K562 (cell line): ENCODE results near the gene JPH4. TPM values are rescaled to one million over a fixed set of nuclear protein-coding genes. Genes with fewer than 3 reads are reported as not detected.

Experiments
- BHLHE40 ChIP-seq: IDR thresholded peaks from 2 replicates; pipeline ENCODE4 v1.6.1; 2011; ENCODE audit warnings: low read length, improper control_type of control experiment
- BRD4 ChIP-seq: fragments of 200-600 bp; sonication (generic); IDR thresholded peaks from 2 replicates; pipeline ENCODE4 v1.6.1; 2017; ENCODE audit warnings: inconsistent platforms
- CBX5 ChIP-seq: IDR thresholded peaks from 2 replicates; pipeline ENCODE4 v1.6.1; 2014; ENCODE audit warnings: low read depth, borderline replicate concordance
- CREB3L1 ChIP-seq: fragments of 450-650 bp; IDR thresholded peaks from 2 replicates; pipeline ENCODE4 v1.6.1; 2014; ENCODE audit warnings: low read depth, mild to moderate bottlenecking, moderate library complexity, borderline replicate concordance
- ELF1 ChIP-seq: fragments of 200-800 bp; sonication (Bioruptor generic); IDR thresholded peaks from 2 replicates; pipeline ENCODE4 v1.6.1; 2016; ENCODE audit warnings: missing genetic modification characterization, missing compliant biosample characterization
- MED1 ChIP-seq: sonication (generic); formaldehyde crosslinking; IDR thresholded peaks from 2 replicates; pipeline ENCODE4 v1.8.1; 2023; ENCODE audit warnings: missing genetic modification reagents, borderline replicate concordance
- NRF1 ChIP-seq, 2 experiments: fragments of 450-650 bp; IDR thresholded peaks in 1 of 2; conservative IDR thresholded peaks in 1 of 2; 2 replicates each; pipeline ENCODE4 v1.6.1; 2014; ENCODE audit warnings: mild to moderate bottlenecking in 2 of 2
- PATZ1 ChIP-seq: fragments of 250-450 bp; sonication (Bioruptor Pico); IDR thresholded peaks from 2 replicates; pipeline ENCODE4 v1.5.0; 2020; ENCODE audit warnings: mild to moderate bottlenecking, borderline replicate concordance
- PHTF2 ChIP-seq: fragments of 250-450 bp; sonication (Bioruptor Pico); IDR thresholded peaks from 2 replicates; pipeline ENCODE4 v1.5.0; 2021; ENCODE audit warnings: mild to moderate bottlenecking
- SMARCB1 ChIP-seq: IDR thresholded peaks from 2 replicates; pipeline ENCODE4 v1.6.1; 2011; ENCODE audit warnings: improper control_type of control experiment, low read depth; ENCODE audit not compliant: insufficient read length
- SOX6 ChIP-seq: fragments of 450-650 bp; IDR thresholded peaks from 2 replicates; pipeline ENCODE4 v1.6.1; 2014; ENCODE audit warnings: mild to moderate bottlenecking
- ZFPM2 ChIP-seq: fragments of 250-450 bp; sonication (Bioruptor Pico); IDR thresholded peaks from 2 replicates; pipeline ENCODE4 v1.5.1; 2022; ENCODE audit warnings: mild to moderate bottlenecking
- ZNF143 ChIP-seq: sonication (generic); formaldehyde crosslinking; IDR thresholded peaks from 2 replicates; pipeline ENCODE4 v1.9.0; 2022; ENCODE audit warnings: mild to moderate bottlenecking, missing genetic modification reagents
- ZNF165 ChIP-seq: fragments of 250-450 bp; sonication (Bioruptor Pico); IDR thresholded peaks from 2 replicates; pipeline ENCODE4 v1.4.0; 2020; ENCODE audit warnings: borderline replicate concordance
- ZNF217 ChIP-seq: sonication (generic); formaldehyde crosslinking; IDR thresholded peaks from 2 replicates; pipeline ENCODE4 v1.8.0; 2022; ENCODE audit warnings: mild to moderate bottlenecking, missing genetic modification reagents
- ZNF23 ChIP-seq: fragments of 250-450 bp; sonication (Bioruptor Pico); IDR thresholded peaks from 2 replicates; pipeline ENCODE4 v1.4.0; 2020; ENCODE audit warnings: mild to moderate bottlenecking
- ZNF280A ChIP-seq: fragments of 450-650 bp; IDR thresholded peaks from 2 replicates; pipeline ENCODE4 v1.6.1; 2018; ENCODE audit warnings: mild to moderate bottlenecking, low read depth; ENCODE audit not compliant: partially characterized antibody
- ZNF282 ChIP-seq: sonication (generic); formaldehyde crosslinking; IDR thresholded peaks from 2 replicates; pipeline ENCODE4 v1.8.1; 2023; ENCODE audit warnings: missing genetic modification reagents
- ZNF324 ChIP-seq: fragments of 250-450 bp; sonication (Bioruptor Pico); IDR thresholded peaks from 2 replicates; pipeline ENCODE4 v1.4.0; 2020; ENCODE audit warnings: mild to moderate bottlenecking
- ZNF583 ChIP-seq: fragments of 250-450 bp; sonication (Bioruptor Pico); IDR thresholded peaks from 2 replicates; pipeline ENCODE4 v1.4.0; 2020
- polyA plus RNA-seq, 8 experiments: library from polyadenylated mRNA; depleted of rRNA in 4 of 8; stranded (reverse) in 5 of 8; unstranded in 3 of 8; fragments of >200 nt; fragmentation: Nextera tagmentation in 2 of 8; fragmentation: Illumina TruSeq in 1 of 8; extraction: Ambion mirVana in 2 of 8; extraction: Trizol in 1 of 8; gene quantifications; 2 replicates each; pipeline versions ENCODE4 v1.2.1 to v1.2.3, GENCODE V29; 2011 to 2014; ENCODE audit warnings: inconsistent platforms in 1 of 8, missing spikeins in 1 of 8
- total RNA-seq, 7 experiments: library from RNA; depleted of rRNA in 6 of 7; stranded (reverse); fragments of >200 nt in 6 of 7; fragmentation: Illumina TruSeq in 2 of 7; extraction: Trizol in 2 of 7; gene quantifications; 2 replicates each; pipeline versions ENCODE4 v1.2.1 to v1.2.3, GENCODE V29; 2011 to 2021; ENCODE audit warnings: low replicate concordance in 1 of 7

JPH4 gene
- total and polyA plus RNA-seq, 9 of the 15 experiments (the other 6 are each of a cell fraction or from before 2014, with no cell fraction given) = 0.04 to 0.13 (median 0.06) TPM; not detected in 5

GRCh38 chr14:23551266-23552028 is 27.1 kb downstream of the JPH4 start, which contains the start of gene ZFHX2 (continued):
- TF ChIP-seq CREB3L1 (no peak), ZNF23 (CRISPR knock-in tag) (no peak), NRF1 (conservative IDR thresholded peaks at IDR 0.05 in 1 of 2, IDR thresholded peaks at IDR 0.05 in 1 of 2) (peak; percentile 82 to 86), MED1 (no peak), ZNF280A (no peak), ZNF143 (CRISPR knock-in tag) (peak; percentile 83), ZNF282 (CRISPR knock-in tag) (no peak), ZNF217 (CRISPR knock-in tag) (no peak), BHLHE40 (no peak), SOX6 (no peak), ZNF324 (CRISPR knock-in tag) (no peak), CBX5 (no peak), PATZ1 (CRISPR knock-in tag) (no peak), ZNF583 (CRISPR knock-in tag) (no peak), BRD4 (no peak), ELF1 (tag) (no peak), ZNF165 (CRISPR knock-in tag) (no peak), ZFPM2 (no peak), SMARCB1 (no peak), PHTF2 (CRISPR knock-in tag) (no peak)
